ENCODE data around the gene SP2.

DNA sequence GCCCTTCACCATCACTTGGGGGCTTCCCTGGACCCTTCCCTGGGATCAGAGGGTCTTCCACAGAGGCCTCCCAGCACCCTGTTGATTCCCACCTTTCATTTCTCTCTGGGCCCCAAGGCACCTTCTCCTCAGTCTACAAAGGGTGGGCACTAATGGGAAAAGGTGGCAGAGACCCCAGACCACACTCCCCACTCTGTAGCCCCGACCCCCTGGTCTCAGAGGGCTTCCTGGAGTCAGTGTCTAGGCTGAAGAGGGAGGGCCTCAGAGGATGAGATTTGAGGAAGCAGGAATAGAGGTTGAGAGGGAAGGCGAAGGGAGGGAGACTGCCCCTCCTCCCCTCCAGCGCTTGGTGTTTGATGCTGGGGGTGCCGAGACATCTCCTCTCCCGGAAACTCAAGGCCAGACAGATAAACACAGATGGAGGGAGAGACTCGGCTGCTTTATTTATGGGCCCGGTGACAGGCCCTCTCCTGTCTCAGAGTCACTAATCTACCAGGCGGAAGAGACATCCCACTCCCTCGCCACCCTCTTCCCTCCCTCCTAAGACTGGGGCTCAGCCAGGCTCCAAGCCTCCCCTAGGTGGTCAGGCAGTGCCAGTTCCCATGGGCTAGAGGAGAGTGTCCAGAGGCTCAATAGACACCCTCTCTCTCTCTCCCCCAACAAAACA is 18.5 kb upstream of the SP2 start:
- TF ChIP-seq, protein P1, sequence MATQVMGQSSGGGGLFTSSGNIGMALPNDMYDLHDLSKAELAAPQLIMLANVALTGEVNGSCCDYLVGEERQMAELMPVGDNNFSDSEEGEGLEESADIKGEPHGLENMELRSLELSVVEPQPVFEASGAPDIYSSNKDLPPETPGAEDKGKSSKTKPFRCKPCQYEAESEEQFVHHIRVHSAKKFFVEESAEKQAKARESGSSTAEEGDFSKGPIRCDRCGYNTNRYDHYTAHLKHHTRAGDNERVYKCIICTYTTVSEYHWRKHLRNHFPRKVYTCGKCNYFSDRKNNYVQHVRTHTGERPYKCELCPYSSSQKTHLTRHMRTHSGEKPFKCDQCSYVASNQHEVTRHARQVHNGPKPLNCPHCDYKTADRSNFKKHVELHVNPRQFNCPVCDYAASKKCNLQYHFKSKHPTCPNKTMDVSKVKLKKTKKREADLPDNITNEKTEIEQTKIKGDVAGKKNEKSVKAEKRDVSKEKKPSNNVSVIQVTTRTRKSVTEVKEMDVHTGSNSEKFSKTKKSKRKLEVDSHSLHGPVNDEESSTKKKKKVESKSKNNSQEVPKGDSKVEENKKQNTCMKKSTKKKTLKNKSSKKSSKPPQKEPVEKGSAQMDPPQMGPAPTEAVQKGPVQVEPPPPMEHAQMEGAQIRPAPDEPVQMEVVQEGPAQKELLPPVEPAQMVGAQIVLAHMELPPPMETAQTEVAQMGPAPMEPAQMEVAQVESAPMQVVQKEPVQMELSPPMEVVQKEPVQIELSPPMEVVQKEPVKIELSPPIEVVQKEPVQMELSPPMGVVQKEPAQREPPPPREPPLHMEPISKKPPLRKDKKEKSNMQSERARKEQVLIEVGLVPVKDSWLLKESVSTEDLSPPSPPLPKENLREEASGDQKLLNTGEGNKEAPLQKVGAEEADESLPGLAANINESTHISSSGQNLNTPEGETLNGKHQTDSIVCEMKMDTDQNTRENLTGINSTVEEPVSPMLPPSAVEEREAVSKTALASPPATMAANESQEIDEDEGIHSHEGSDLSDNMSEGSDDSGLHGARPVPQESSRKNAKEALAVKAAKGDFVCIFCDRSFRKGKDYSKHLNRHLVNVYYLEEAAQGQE (IDR thresholded peaks at IDR 0.05; ENCODE audit: low read depth), result no peak
- no peak for TF ChIP-seq EP300 (IDR thresholded peaks at IDR 0.05; ENCODE audit: borderline replicate concordance)
- TF ChIP-seq, protein P2, sequence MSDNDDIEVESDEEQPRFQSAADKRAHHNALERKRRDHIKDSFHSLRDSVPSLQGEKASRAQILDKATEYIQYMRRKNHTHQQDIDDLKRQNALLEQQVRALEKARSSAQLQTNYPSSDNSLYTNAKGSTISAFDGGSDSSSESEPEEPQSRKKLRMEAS (IDR thresholded peaks at IDR 0.05), result no peak
- TF ChIP-seq TEAD4 (IDR thresholded peaks at IDR 0.05), result no peak

Data from Ishikawa (cell line).